ENCODE data around the gene PSMA7. TPM values are rescaled to one million over a fixed set of nuclear protein-coding genes. Genes with fewer than 3 reads are reported as not detected.

The PSMA7 gene
- total and polyA plus RNA-seq, 8 donors = 119 to 280 (median 194) TPM

DNA sequence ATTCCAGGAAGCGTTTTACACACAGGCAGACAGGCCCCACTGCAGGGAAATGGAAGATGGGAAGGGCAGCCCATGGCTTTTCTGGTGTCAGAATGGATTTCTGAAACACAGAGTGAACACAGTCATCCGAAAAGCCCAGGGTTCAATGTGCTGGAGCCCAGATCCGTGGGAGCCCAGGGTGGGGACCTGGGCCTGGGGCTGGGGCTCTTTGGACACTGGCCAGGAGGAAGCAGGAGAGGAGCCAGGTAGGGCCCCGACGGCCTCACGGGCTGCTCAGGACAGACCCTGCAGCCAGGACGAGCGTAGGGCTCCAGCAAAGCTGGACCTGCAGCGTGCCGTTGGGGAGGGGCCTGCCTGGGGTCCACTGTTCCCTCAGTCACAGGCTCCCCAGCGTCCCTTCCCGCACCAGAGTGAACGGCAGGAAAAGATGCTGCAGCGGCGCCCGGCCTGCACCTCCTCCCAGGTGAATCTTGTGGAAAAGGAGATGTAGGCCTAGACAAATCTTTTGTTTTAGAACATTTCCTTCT is 45.2 kb downstream of the PSMA7 start:
- no peaks in the 10 kb centered on the region for H3K4me1 ChIP-seq
- H3K27ac ChIP-seq = no peak overlapping the region
- peaks cover 0 to 34% (median 0%) of the 10 kb centered on the region in 3 donors for H3K27me3 ChIP-seq
- no peaks in the 10 kb centered on the region for H3K36me3 ChIP-seq
- intact Hi-C loops (cut with DNase I; ENCODE audit: low total_unique reads) = no loop called here
- 68 to 81% (median 69%) methylated on average over 7 to 16 of the region's 16 CpGs for WGBS, 5 donors
- H3K9me3 ChIP-seq = peaks cover 0 to 34% (median 30%) of the 10 kb centered on the region in 4 donors
- H3K4me3 ChIP-seq = no peak overlapping the region
- no peak for TF ChIP-seq POLR2A (IDR thresholded peaks at IDR 0.05)
- TF ChIP-seq, protein P1, sequence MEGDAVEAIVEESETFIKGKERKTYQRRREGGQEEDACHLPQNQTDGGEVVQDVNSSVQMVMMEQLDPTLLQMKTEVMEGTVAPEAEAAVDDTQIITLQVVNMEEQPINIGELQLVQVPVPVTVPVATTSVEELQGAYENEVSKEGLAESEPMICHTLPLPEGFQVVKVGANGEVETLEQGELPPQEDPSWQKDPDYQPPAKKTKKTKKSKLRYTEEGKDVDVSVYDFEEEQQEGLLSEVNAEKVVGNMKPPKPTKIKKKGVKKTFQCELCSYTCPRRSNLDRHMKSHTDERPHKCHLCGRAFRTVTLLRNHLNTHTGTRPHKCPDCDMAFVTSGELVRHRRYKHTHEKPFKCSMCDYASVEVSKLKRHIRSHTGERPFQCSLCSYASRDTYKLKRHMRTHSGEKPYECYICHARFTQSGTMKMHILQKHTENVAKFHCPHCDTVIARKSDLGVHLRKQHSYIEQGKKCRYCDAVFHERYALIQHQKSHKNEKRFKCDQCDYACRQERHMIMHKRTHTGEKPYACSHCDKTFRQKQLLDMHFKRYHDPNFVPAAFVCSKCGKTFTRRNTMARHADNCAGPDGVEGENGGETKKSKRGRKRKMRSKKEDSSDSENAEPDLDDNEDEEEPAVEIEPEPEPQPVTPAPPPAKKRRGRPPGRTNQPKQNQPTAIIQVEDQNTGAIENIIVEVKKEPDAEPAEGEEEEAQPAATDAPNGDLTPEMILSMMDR (IDR thresholded peaks at IDR 0.05) = no peak
- no peak for TF ChIP-seq EP300 (IDR thresholded peaks at IDR 0.05)
- no peak for DNase-seq

DNA sequence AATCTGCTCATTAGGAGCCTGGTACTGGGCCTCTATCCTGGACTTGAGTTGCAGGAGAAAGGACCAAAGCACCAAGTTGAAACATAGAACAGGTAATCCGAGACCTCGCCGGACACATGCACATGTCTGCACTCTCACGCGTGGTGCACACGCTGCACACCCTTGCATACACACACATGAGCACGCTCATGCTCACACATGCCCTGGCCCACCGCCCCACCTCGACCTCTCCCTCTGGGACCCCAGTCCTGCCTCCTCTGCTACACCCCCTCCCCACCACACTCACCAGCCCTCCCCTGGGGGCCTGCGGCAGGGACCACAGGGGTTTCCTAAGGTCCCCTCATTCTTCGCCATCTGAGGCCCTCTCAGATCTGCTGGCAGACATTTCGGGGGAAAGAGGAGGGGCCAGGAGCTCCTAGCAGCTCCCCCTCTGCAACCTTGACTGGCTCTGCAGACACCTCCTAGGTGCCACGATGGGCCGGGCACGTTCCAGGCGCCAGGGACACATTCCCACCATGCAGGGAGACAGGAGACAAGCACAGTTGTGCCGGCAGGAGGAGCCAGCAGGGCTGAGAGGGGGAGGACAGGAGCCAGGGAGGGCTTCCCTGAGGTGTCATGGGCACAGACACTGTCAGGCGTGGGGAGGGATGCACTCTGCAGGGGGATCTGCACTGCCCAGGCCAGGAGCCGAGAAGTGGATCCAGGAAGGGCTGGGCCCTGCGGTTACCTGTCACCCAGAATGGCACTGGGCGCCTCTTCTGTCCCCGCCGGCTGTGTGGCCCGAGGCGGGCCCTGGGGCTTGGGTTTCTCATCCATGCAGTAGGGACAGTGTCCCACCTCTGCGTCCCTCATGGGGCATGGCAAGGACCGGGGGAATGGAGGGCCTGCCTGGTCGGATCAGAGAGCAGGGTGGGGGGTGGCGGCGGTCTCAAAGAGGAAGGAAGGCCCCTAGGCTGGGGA is 46.5 kb downstream of the PSMA7 start:
- 82 to 91% (median 86%) methylated on average over 25 to 30 of the region's 30 CpGs for WGBS, 5 donors
- DNase-seq = no peak
- TF ChIP-seq EP300 (IDR thresholded peaks at IDR 0.05) = no peak
- no peak for TF ChIP-seq POLR2AphosphoS5 (IDR thresholded peaks at IDR 0.05)
- TF ChIP-seq, protein P1 (IDR thresholded peaks at IDR 0.05) = no peak
- no peak for TF ChIP-seq POLR2A (IDR thresholded peaks at IDR 0.05)
- no peak overlapping the region for H3K27ac ChIP-seq
- no peaks in the 10 kb centered on the region for H3K4me1 ChIP-seq
- no peak overlapping the region for H3K4me3 ChIP-seq
- intact Hi-C loops (cut with DNase I; ENCODE audit: low total_unique reads) = no loop called here
- peaks cover 0 to 24% (median 20%) of the 10 kb centered on the region in 4 donors for H3K9me3 ChIP-seq
- no peaks in the 10 kb centered on the region for H3K36me3 ChIP-seq
- H3K27me3 ChIP-seq = peaks cover 0 to 28% (median 0%) of the 10 kb centered on the region in 3 donors

DNA sequence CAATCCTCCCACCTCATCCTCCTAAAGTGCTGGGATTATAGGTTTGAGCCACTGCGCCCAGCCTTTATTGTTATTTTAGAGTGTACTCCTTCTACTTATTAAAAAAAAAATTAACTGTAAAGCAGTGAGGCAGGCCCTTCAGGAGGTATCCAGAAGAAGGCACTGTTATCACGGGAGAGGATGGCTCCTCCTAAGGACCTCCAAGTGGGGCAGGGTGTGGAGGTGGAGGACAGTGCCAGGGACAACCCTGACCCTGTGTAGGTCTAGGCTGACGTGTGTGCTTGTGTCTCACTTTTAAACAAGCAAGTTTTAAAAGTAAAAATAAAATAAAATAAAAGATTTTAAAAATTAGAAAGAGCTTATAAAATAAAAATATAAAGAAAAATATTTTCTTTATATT is 53.8 kb downstream of the PSMA7 start:
- H3K9me3 ChIP-seq = no peaks in the 10 kb centered on the region
- H3K27me3 ChIP-seq = peaks cover 0 to 46% (median 0%) of the 10 kb centered on the region in 3 donors
- H3K27ac ChIP-seq = no peak overlapping the region
- TF ChIP-seq POLR2AphosphoS5 (IDR thresholded peaks at IDR 0.05) (no peak), POLR2A (IDR thresholded peaks at IDR 0.05) (no peak), EP300 (IDR thresholded peaks at IDR 0.05) (no peak)
- TF ChIP-seq, protein P1 (IDR thresholded peaks at IDR 0.05) = no peak
- no peaks in the 10 kb centered on the region for H3K36me3 ChIP-seq
- intact Hi-C loops (cut with DNase I; ENCODE audit: low total_unique reads) = no loop called here
- DNase-seq = no peak
- H3K4me1 ChIP-seq = no peaks in the 10 kb centered on the region
- no peak overlapping the region for H3K4me3 ChIP-seq
- WGBS, 5 donors = 45 to 54% (median 50%) methylated on average over 3 of the region's 3 CpGs

DNA sequence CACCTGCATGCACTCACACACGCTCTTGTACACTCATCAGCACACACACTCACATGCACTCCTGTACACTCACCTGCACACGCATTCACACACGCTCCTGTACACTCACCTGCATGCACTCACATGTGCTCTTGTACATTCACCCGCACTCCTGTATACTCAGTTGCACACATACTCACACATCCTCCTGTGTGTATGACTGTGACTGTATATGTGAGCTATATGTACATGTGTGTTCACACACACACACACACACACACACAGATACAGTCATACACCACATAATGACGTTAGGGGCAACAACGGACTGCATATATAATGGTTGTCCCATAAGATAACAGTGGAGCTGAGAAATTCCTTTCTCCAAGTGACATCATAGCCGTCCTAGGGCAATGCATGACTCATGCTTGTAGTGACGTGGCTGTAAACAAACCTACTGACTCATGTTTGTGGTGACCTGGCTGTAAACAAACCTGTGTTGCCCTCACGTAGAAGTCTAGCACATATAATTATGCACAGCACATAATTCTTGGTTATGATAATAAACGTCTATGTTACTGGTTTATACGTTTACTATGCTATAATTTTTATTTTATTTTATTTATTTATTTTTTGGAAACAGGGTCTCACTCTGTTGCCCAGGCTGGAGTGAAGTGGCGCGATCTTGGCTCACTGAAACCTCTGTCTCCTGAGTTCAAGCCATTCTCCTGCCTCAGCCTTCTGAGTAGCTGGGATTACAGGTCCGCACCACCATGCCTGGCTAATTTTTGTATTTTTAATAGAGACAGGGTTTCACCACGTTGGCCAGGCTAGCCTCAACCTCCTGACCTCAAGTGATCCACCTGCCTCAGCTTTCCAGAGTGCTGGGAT is 54.7 kb downstream of the PSMA7 start:
- Histone ChIP-seq H3K36me3 (no peaks in the 10 kb centered on the region), H3K9me3 (no peaks in the 10 kb centered on the region), H3K4me3 (no peak overlapping the region), H3K4me1 (no peaks in the 10 kb centered on the region), H3K27me3 (peaks cover 0 to 46% (median 0%) of the 10 kb centered on the region in 3 donors), H3K27ac (no peak overlapping the region)
- 59 to 62% (median 60%) methylated on average over 15 of the region's 15 CpGs for WGBS, 5 donors
- intact Hi-C loops (cut with DNase I; ENCODE audit: low total_unique reads) = no loop called here
- peak in 1 of 2 donors; percentile 44 for DNase-seq
- TF ChIP-seq POLR2AphosphoS5 (IDR thresholded peaks at IDR 0.05) (peak in 1 of 3 donors; percentile 39), EP300 (IDR thresholded peaks at IDR 0.05) (no peak)

Data from stomach (tissue), 9 donors.